ENCODE results near the gene CHTOP. TPM values are rescaled to one million over a fixed set of nuclear protein-coding genes. Genes with fewer than 3 reads are reported as not detected.

CHTOP gene
- total and polyA plus RNA-seq, 2 of the 13 experiments (the other 11 are each of a cell fraction or from before 2014, with no cell fraction given), result 38.0 to 51.9 TPM

GRCh38 chr1:153614906-153615305 lies 19.0 kb upstream of the CHTOP start:
- CTCF ChIA-PET (ENCODE audit: low intra/inter-chr PET ratio, low total read pairs), result no interaction called here

More at GRCh38 chr1:153614906-153615305, 19.0 kb upstream of the CHTOP start:
- Histone ChIP-seq H3K4me2 (ENCODE audit: low read depth, low read length) (no peak overlapping the region), H4K20me1 (ENCODE audit: insufficient read depth, low read length) (no peaks in the 10 kb centered on the region), H3K4me1 (ENCODE audit: insufficient read depth, low read length) (peaks cover 70% of the 10 kb centered on the region), H3K36me3 (replicated peaks in 1 of 2; ENCODE audit: control insufficient read depth in 1 of 2, insufficient read depth in 2 of 2, low read length in 2 of 2) (peaks cover 0 to 1% of the 10 kb centered on the region in 2 experiments; a peak in 1 of 5 replicates), H3K9me3 (ENCODE audit: low read length) (no peaks in the 10 kb centered on the region), H3K4me3 (replicated peaks in 1 of 3; ENCODE audit: insufficient read depth in 1 of 3, low read depth in 2 of 3, low read length in 3 of 3) (no peak overlapping the region), H2AFZ (ENCODE audit: low read length) (no peak overlapping the region), H3K27me3 (ENCODE audit: control insufficient read depth in 1 of 2, insufficient read depth in 2 of 2, low read length in 2 of 2) (no peaks in the 10 kb centered on the region), H3K9ac (ENCODE audit: insufficient read depth, low read depth, low read length) (no peak overlapping the region), H3K27ac (ENCODE audit: extremely low read length, insufficient read depth, low read length) (no peak overlapping the region), H3K79me2 (ENCODE audit: insufficient read depth, low read length) (peaks cover 6% of the 10 kb centered on the region)
- intact Hi-C loops (cut with micrococcal nuclease; ENCODE audit: unreplicated experiment) (no loop called here), in situ Hi-C loops (cut with HindIII; ENCODE audit: extremely low pct_ligation_motif_present, low pct_unique_long_range_greater_than_20kb) (no loop called here)
- no peak for TF ChIP-seq KDM5B (CRISPR knock-in tag; IDR thresholded peaks at IDR 0.05; ENCODE audit: borderline replicate concordance)
- no peak for TF ChIP-seq FOSL2 (CRISPR knock-in tag; IDR thresholded peaks at IDR 0.05)
- no peak for TF ChIP-seq ZNF879 (CRISPR knock-in tag; IDR thresholded peaks at IDR 0.05)
- no peak for TF ChIP-seq ZNF670 (CRISPR knock-in tag; IDR thresholded peaks at IDR 0.05; ENCODE audit: borderline replicate concordance)
- TF ChIP-seq, protein P1, sequence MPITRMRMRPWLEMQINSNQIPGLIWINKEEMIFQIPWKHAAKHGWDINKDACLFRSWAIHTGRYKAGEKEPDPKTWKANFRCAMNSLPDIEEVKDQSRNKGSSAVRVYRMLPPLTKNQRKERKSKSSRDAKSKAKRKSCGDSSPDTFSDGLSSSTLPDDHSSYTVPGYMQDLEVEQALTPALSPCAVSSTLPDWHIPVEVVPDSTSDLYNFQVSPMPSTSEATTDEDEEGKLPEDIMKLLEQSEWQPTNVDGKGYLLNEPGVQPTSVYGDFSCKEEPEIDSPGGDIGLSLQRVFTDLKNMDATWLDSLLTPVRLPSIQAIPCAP (CRISPR knock-in tag; IDR thresholded peaks at IDR 0.05; ENCODE audit: low read depth), result no peak
- TF ChIP-seq ZNF780A (CRISPR knock-in tag; IDR thresholded peaks at IDR 0.05), result no peak
- no peak for TF ChIP-seq ZNF362 (CRISPR knock-in tag; IDR thresholded peaks at IDR 0.05; ENCODE audit: borderline replicate concordance)
- TF ChIP-seq CAMTA2 (CRISPR knock-in tag; IDR thresholded peaks at IDR 0.05; ENCODE audit: borderline replicate concordance), result no peak
- TF ChIP-seq TEAD2 (CRISPR knock-in tag; IDR thresholded peaks at IDR 0.05), result no peak
- TF ChIP-seq MIER3 (CRISPR knock-in tag; IDR thresholded peaks at IDR 0.05; ENCODE audit: borderline replicate concordance), result no peak
- TF ChIP-seq ZNF12 (CRISPR knock-in tag; IDR thresholded peaks at IDR 0.05), result no peak
- TF ChIP-seq DNMT1 (CRISPR knock-in tag; IDR thresholded peaks at IDR 0.05), result no peak
- WGBS (ENCODE audit: low lambda C conversion rate), result 89% methylated on average over 3 of the region's 7 CpGs
- DNase-seq (ENCODE audit: low spot score) (no peak), FAIRE-seq (no peak), ATAC-seq (no peak)
- POLR2A ChIA-PET, result interaction anchor here (5.4 to 12.2 kb wide), 2 partner anchors 10 to 20 kb away, joined by 63 to 390 read pairs; partner anchors contain the start of genes CHTOP, S100A1 and S100A13
- no TSS peak for BruUV-seq (replicated peaks)

Data from HepG2 (cell line).